IPS-18c (cell line): ENCODE measurements around the gene NPPC.
"Not testable (repeated sequence)": the region's sequence is repeated elsewhere in the genome, so short reads cannot be mapped to it uniquely, and the experiment has no call there.

Experiments
- H3K4me3 ChIP-seq: 2 replicates; pipeline ENCODE4 v1.7.0; 2013; ENCODE audit warnings: low read depth, mild to moderate bottlenecking, low read length, moderate library complexity; ENCODE audit not compliant: insufficient read depth
- H3K9me3 ChIP-seq: one replicate; pipeline ENCODE4 v1.6.1; 2013; ENCODE audit warnings: mild to moderate bottlenecking, low read length, moderate library complexity; ENCODE audit not compliant: control insufficient read depth, insufficient read depth

Gene NPPC

GRCh38 chr2:231880371-231880770, 45.8 kb downstream of the NPPC start:
- not testable (repeated sequence) for H3K4me3 ChIP-seq, H3K9me3 ChIP-seq

DNA sequence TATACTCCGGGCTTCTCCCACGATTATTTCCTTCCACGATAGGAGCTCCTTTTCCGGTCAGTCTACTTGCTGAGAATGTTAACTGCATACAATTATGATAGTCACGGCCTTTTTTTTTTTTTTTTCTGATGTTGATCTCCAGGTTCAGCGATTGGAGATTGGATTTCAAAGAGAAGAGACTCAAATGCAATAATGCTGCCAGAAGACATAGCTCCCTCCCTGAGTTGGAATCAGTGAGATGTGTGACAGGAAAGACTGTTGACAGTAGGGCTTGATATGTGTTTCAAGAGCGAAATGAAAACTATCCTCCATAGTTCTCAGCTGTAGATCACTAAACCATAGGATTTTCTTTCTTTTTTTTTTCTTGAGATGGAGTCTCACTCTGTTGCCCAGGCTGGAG, 47.0 kb downstream of the NPPC start:
- Histone ChIP-seq H3K9me3 (no peaks in the 10 kb centered on the region), H3K4me3 (no peak overlapping the region)

- Histone ChIP-seq H3K4me3 (no peak overlapping the region), H3K9me3 (no peaks in the 10 kb centered on the region)
Measured at GRCh38 chr2:231877533-231878456, 48.4 kb downstream of the NPPC start.

GRCh38 chr2:231874944-231875343, 51.3 kb downstream of the NPPC start:
- H3K4me3 ChIP-seq = no peak overlapping the region
- H3K9me3 ChIP-seq = no peaks in the 10 kb centered on the region
